ENCODE data around the gene SVEP1. TPM values are rescaled to one million over a fixed set of nuclear protein-coding genes. Genes with fewer than 3 reads are reported as not detected.

Gene SVEP1
- polyA plus RNA-seq, 1 experiment, result 24.8 TPM

DNA sequence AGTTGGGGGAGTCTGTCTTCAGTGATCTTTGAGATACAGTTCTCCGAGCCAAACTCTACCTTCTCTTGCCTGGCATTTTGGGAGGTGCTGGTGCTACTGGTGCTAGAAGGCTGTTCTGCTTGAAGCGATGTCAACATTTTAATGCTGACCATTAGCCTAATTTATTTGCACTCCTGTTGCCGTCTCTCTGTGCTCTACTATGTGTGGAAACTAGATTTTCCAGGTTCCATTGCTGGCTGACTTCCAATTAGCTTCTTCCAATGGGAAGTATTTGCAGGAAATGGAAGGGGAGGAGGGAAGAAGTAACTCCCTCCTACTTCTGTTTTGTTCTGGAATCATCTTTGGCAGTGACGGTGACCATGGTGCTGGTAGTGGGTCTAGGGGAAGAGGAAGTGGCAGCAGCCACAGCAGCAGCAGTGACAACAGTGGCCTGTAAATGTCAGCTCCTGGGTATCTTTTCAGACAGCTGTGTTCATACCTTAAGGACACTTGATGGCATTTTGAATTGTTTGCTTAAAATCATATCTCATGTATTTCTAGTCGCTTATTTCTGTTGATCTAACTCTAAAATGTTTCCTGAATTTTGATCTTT is 249.8 kb downstream of the SVEP1 start:
- CTCF ChIA-PET, result no interaction called here

DNA sequence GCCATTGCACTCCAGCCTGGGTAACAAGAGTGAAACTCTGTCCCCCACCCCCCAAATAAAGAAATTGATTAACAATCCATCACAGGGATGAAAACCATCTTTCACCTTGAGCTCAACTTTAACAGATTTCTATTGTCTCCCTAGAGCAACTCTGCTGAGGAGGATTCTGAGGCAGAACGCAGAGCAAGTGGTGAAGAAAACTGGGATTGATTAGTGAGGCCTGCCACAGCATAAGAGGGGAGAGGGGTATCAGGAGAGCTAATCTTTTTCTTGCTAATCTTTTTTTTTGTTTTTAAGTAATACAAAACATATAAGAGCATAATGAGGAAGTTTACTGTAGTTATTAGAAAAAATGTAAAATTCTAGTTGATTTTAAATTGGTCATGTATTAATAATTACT is 250.8 kb downstream of the SVEP1 start:
- TF ChIP-seq, protein P1, sequence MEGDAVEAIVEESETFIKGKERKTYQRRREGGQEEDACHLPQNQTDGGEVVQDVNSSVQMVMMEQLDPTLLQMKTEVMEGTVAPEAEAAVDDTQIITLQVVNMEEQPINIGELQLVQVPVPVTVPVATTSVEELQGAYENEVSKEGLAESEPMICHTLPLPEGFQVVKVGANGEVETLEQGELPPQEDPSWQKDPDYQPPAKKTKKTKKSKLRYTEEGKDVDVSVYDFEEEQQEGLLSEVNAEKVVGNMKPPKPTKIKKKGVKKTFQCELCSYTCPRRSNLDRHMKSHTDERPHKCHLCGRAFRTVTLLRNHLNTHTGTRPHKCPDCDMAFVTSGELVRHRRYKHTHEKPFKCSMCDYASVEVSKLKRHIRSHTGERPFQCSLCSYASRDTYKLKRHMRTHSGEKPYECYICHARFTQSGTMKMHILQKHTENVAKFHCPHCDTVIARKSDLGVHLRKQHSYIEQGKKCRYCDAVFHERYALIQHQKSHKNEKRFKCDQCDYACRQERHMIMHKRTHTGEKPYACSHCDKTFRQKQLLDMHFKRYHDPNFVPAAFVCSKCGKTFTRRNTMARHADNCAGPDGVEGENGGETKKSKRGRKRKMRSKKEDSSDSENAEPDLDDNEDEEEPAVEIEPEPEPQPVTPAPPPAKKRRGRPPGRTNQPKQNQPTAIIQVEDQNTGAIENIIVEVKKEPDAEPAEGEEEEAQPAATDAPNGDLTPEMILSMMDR (IDR thresholded peaks at IDR 0.05; ENCODE audit: insufficient read depth, low read depth, low read length), result no peak
- CTCF ChIA-PET, result interaction anchor here (0.6 kb wide), 1 partner anchor 68 kb away, joined by 3 read pairs; no protein-coding TSS in a partner anchor

More for the DNA sequence above, 249.8 kb downstream of the SVEP1 start:
- POLR2A ChIA-PET, result no interaction called here
- DNase-seq (ENCODE audit: low read depth), result no peak
- H3K36me3 ChIP-seq (ENCODE audit: control insufficient read depth, insufficient read depth, low read length), result no peaks in the 10 kb centered on the region; the same call in 1 of the 2 replicates
- H3K4me3 ChIP-seq (ENCODE audit: low read depth, low read length), result no peak overlapping the region
- H3K27me3 ChIP-seq (ENCODE audit: control insufficient read depth, insufficient read depth, low read length), result no peaks in the 10 kb centered on the region
- TF ChIP-seq, protein P1 (IDR thresholded peaks at IDR 0.05; ENCODE audit: insufficient read depth, low read depth, low read length), result no peak

DNA sequence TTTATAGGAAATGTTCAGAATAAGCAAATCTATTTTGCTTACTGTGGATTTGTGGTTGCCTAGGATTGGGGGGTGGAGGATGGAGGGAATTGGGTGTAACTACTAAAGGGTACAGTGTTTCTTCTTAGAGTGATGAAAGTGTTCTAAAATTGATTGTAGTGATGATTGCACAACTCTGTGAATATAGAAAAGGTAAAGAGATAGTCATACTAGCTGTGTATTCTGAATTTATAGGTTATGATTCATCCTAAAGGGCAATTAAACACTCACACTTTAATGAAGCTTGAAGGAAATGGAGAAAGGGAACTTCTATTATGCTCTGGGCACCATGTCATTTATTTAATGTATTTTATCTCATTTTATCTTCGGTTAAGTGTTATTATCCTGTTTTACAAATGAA is 251.8 kb downstream of the SVEP1 start:
- Histone ChIP-seq H3K36me3 (ENCODE audit: control insufficient read depth, insufficient read depth, low read length) (no peaks in the 10 kb centered on the region; the same call in 1 of the 2 replicates), H3K27me3 (ENCODE audit: control insufficient read depth, insufficient read depth, low read length) (no peaks in the 10 kb centered on the region), H3K4me3 (ENCODE audit: low read depth, low read length) (no peak overlapping the region)
- CTCF ChIA-PET, result no interaction called here
- TF ChIP-seq, protein P1 (IDR thresholded peaks at IDR 0.05; ENCODE audit: insufficient read depth, low read depth, low read length), result no peak
- no peak for DNase-seq (ENCODE audit: low read depth)
- POLR2A ChIA-PET, result no interaction called here

More for the DNA sequence above, 250.8 kb downstream of the SVEP1 start:
- H3K4me3 ChIP-seq (ENCODE audit: low read depth, low read length), result no peak overlapping the region
- no peaks in the 10 kb centered on the region for H3K27me3 ChIP-seq (ENCODE audit: control insufficient read depth, insufficient read depth, low read length)
- POLR2A ChIA-PET, result no interaction called here
- no peaks in the 10 kb centered on the region; the same call in 1 of the 2 replicates for H3K36me3 ChIP-seq (ENCODE audit: control insufficient read depth, insufficient read depth, low read length)
- no peak for DNase-seq (ENCODE audit: low read depth)

DNA sequence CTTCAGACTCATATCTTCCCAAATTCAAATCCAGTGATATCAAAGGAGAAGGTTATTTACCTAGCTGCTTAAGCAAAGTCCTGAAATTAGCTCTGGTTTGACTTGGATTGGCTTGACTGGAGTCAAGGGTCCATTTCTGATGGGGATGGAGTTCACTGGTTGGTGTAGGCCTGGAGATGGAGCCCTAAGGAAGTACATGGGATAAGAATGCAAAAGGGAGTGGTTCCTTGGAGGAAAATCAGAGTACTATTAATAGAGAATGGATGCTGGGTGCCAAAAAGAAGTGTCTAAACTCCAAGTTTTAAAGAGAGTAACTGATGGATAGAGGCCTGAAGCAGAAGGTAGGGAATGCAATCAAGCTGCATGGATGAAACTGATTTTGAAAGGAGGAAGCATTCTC is 255.7 kb downstream of the SVEP1 start:
- H3K36me3 ChIP-seq (ENCODE audit: control insufficient read depth, insufficient read depth, low read length), result no peaks in the 10 kb centered on the region
- no peaks in the 10 kb centered on the region for H3K27me3 ChIP-seq (ENCODE audit: control insufficient read depth, insufficient read depth, low read length)
- POLR2A ChIA-PET, result no interaction called here
- DNase-seq (ENCODE audit: low read depth), result no peak
- no peak overlapping the region for H3K4me3 ChIP-seq (ENCODE audit: low read depth, low read length)
- TF ChIP-seq, protein P1 (IDR thresholded peaks at IDR 0.05; ENCODE audit: insufficient read depth, low read depth, low read length), result no peak
- CTCF ChIA-PET, result interaction anchor here (0.6 to 2.1 kb wide), 3 partner anchors 17 to 28 kb away, joined by 3 to 7 read pairs (median 4); no protein-coding TSS in a partner anchor

DNA sequence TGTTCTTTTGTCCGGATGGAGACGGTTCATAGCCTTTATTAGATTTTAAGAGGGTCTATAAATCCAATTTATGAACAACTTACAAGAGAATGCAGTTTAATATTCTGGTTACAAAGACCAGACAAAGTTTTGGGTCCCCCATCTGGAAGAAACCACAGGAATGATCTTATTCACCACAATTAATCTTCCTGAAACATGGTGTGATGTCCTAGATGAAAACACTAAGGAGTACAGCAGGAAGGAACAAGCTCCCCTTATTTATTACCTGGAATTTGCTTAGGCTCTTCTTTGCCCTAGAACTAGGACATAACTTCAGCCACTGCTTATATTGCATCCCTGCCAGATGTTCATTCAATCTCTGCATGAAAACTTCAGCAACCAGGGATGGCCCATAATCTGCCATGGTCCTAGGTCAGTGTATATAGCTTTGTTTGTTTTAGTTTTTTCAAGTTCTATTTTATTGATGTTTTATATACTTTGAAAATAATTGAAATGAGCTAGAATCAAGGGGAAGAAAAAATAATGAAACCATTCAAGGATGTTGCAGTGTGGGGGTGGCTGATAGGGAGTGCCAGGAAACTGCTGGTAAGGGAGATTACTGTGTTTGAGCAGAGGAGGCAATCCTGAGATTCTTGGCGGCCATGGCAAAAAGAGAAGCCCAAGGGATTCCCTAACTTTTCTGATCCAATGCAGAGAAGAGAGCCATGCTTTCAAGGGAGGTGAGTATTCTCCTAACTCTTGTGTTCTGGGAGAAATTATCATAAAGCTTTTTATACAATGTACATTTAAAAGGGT is 258.7 kb downstream of the SVEP1 start:
- peak; percentile 66 for DNase-seq (ENCODE audit: low read depth)
- POLR2A ChIA-PET, result interaction anchor here (0.7 kb wide), 1 partner anchor 39 kb away, joined by 3 read pairs; no protein-coding TSS in a partner anchor
- CTCF ChIA-PET, result no interaction called here
- TF ChIP-seq, protein P1 (IDR thresholded peaks at IDR 0.05; ENCODE audit: insufficient read depth, low read depth, low read length), result no peak
- Histone ChIP-seq H3K27me3 (ENCODE audit: control insufficient read depth, insufficient read depth, low read length) (no peaks in the 10 kb centered on the region), H3K36me3 (ENCODE audit: control insufficient read depth, insufficient read depth, low read length) (no peaks in the 10 kb centered on the region), H3K4me3 (ENCODE audit: low read depth, low read length) (no peak overlapping the region)

Data from BJ (cell line).